SK-N-MC (cell line): ENCODE results near the gene CAMK1D.

Experiments used
- EZH2 ChIP-seq: fragments of 200-600 bp; sonication (generic); IDR thresholded peaks from one replicate; pipeline ENCODE4 v1.6.1; 2017; ENCODE audit warnings: antibody characterized with exemption
- FOXP2 ChIP-seq: optimal IDR thresholded peaks from 2 replicates; pipeline ENCODE3; 2011; ENCODE audit warnings: mild to moderate bottlenecking, moderate library complexity; ENCODE audit not compliant: insufficient read depth; ENCODE audit errors: extremely low read length, control extremely low read depth
- POLR2AphosphoS5 ChIP-seq: IDR thresholded peaks from 2 replicates; pipeline ENCODE4 v1.6.1; 2012; ENCODE audit warnings: mild to moderate bottlenecking, low read depth, low read length, borderline replicate concordance

DNA sequence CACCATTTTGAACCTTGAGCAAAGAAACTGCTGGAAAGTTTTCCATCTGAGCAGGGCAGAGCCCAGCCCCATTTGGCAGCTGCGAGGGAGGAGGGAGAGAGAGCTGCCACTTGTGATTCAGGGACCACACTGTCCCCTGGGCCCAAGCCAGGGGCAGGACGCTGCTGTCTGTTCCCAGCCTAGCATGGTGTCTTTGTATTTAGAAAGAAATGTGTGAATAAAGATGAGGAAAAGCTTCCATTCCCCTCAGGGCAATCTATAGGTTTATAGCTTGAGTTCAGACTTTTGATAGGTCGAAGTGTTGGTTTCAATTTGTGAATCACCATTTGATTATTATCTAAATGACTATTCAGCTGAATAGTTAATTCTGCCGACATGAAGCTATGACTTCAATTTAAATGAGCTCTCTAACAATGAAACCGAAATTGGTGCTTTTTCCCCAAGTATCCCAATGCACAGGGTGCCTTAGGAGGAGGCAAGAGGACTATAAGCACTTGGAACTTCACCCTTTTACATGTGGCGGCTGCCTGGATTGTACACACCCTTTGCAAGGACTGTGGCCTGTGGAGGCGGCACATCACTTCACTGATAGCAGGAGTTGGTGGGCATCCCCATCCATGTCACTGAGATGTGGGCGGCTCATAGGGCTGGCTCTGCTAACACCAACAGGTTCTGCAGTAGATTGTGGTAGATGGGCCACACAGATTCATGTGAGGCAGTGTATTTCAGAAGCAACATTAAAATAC, 428.7 kb downstream of the CAMK1D start:
- TF ChIP-seq POLR2AphosphoS5, result no peak
- no peak for TF ChIP-seq EZH2
- TF ChIP-seq FOXP2, result no peak
